ENCODE results near the gene ENKUR.

Gene ENKUR

GRCh38 chr10:24938525-24938924 is 77.4 kb downstream of the ENKUR start:
- DNase-seq (ENCODE audit: low read depth) = no peak
- TF ChIP-seq CTCF (IDR thresholded peaks at IDR 0.05; ENCODE audit: insufficient read depth, low read depth, low read length, missing control alignments) = no peak
- no peak overlapping the region for H3K4me3 ChIP-seq (ENCODE audit: low read depth, low read length)

GRCh38 chr10:24938076-24938475 is 77.9 kb downstream of the ENKUR start:
- H3K4me3 ChIP-seq (ENCODE audit: low read depth, low read length) = no peak overlapping the region
- no peak for DNase-seq (ENCODE audit: low read depth)
- no peak for TF ChIP-seq CTCF (IDR thresholded peaks at IDR 0.05; ENCODE audit: insufficient read depth, low read depth, low read length, missing control alignments)

- no peak overlapping the region for H3K4me3 ChIP-seq (ENCODE audit: low read depth, low read length)
- DNase-seq (ENCODE audit: low read depth) = no peak
- no peak for TF ChIP-seq CTCF (IDR thresholded peaks at IDR 0.05; ENCODE audit: insufficient read depth, low read depth, low read length, missing control alignments)
Measured at GRCh38 chr10:24935504-24936292, 80.3 kb downstream of the ENKUR start.

Data from GM12865 (cell line).